HEK293 (cell line): ENCODE measurements around the gene GPC2.

Source experiments
- FEZF1 ChIP-seq: fragments of 450-650 bp; formaldehyde crosslinking; IDR thresholded peaks from 2 replicates; pipeline ENCODE4 v1.5.1; 2016; ENCODE audit warnings: missing biosample characterization, missing genetic modification characterization
- GFI1B ChIP-seq: fragments of 450-650 bp; formaldehyde crosslinking; IDR thresholded peaks from 2 replicates; pipeline ENCODE4 v1.5.1; 2016; ENCODE audit warnings: missing biosample characterization, missing genetic modification characterization
- GLI2 ChIP-seq: fragments of 450-650 bp; formaldehyde crosslinking; IDR thresholded peaks from 2 replicates; pipeline ENCODE4; 2017; ENCODE audit warnings: missing biosample characterization, missing genetic modification characterization, low read depth, borderline replicate concordance
- GLI4 ChIP-seq: fragments of 450-650 bp; formaldehyde crosslinking; IDR thresholded peaks from 2 replicates; pipeline ENCODE4 v1.5.1; 2016; ENCODE audit warnings: missing biosample characterization, missing genetic modification characterization
- GLIS2 ChIP-seq: fragments of 450-650 bp; formaldehyde crosslinking; IDR thresholded peaks from 2 replicates; pipeline ENCODE4 v1.5.1; 2016; ENCODE audit warnings: missing biosample characterization, missing genetic modification characterization
- INSM2 ChIP-seq: fragments of 450-650 bp; formaldehyde crosslinking; IDR thresholded peaks from 2 replicates; pipeline ENCODE4 v1.5.1; 2016; ENCODE audit warnings: missing biosample characterization, missing genetic modification characterization
- MEIS1 ChIP-seq: sonication (generic); formaldehyde crosslinking; IDR thresholded peaks from 2 replicates; pipeline ENCODE4 v1.8.1; 2022; ENCODE audit warnings: missing genetic modification reagents, mild to moderate bottlenecking, borderline replicate concordance
- MYNN ChIP-seq: fragments of 450-650 bp; formaldehyde crosslinking; IDR thresholded peaks from 2 replicates; pipeline ENCODE4 v1.5.1; 2016; ENCODE audit warnings: missing biosample characterization, missing genetic modification characterization, borderline replicate concordance
- PBX3 ChIP-seq: sonication (generic); formaldehyde crosslinking; IDR thresholded peaks from 2 replicates; pipeline ENCODE4 v1.8.1; 2022; ENCODE audit warnings: mild to moderate bottlenecking, moderate library complexity, missing genetic modification reagents
- SCRT2 ChIP-seq: fragments of 450-650 bp; formaldehyde crosslinking; IDR thresholded peaks from 2 replicates; pipeline ENCODE4 v1.5.1; 2016; ENCODE audit warnings: missing biosample characterization, missing genetic modification characterization
- YY1 ChIP-seq: fragments of 450-650 bp; formaldehyde crosslinking; IDR thresholded peaks from 2 replicates; pipeline ENCODE4 v1.5.1; 2018; ENCODE audit warnings: missing biosample characterization, missing genetic modification characterization
- ZBTB1 ChIP-seq: fragments of 450-650 bp; formaldehyde crosslinking; IDR thresholded peaks from 2 replicates; pipeline ENCODE4 v1.5.1; 2016; ENCODE audit warnings: missing biosample characterization, missing genetic modification characterization
- ZBTB8A ChIP-seq: fragments of 450-650 bp; formaldehyde crosslinking; IDR thresholded peaks from 2 replicates; pipeline ENCODE4 v1.5.1; 2016; ENCODE audit warnings: missing biosample characterization, missing genetic modification characterization
- ZNF211 ChIP-seq: fragments of 450-650 bp; formaldehyde crosslinking; IDR thresholded peaks from 2 replicates; pipeline ENCODE4 v1.5.1; 2016; ENCODE audit warnings: low read depth, missing biosample characterization, missing genetic modification characterization
- ZNF416 ChIP-seq: fragments of 450-650 bp; formaldehyde crosslinking; IDR thresholded peaks from 2 replicates; pipeline ENCODE4 v1.5.1; 2016; ENCODE audit warnings: missing biosample characterization, missing genetic modification characterization
- ZNF426 ChIP-seq: fragments of 450-650 bp; formaldehyde crosslinking; IDR thresholded peaks from 2 replicates; pipeline ENCODE4 v1.5.1; 2017; ENCODE audit warnings: missing biosample characterization, missing genetic modification characterization, mild to moderate bottlenecking, inconsistent platforms, moderate library complexity
- ZNF433 ChIP-seq: fragments of 450-650 bp; formaldehyde crosslinking; IDR thresholded peaks from 2 replicates; pipeline ENCODE4 v1.5.1; 2016; ENCODE audit warnings: missing biosample characterization, missing genetic modification characterization, low read depth
- ZNF473 ChIP-seq: fragments of 450-650 bp; formaldehyde crosslinking; IDR thresholded peaks from 2 replicates; pipeline ENCODE4 v1.5.1; 2017; ENCODE audit warnings: missing biosample characterization, missing genetic modification characterization
- ZNF610 ChIP-seq: fragments of 450-650 bp; formaldehyde crosslinking; IDR thresholded peaks from 2 replicates; pipeline ENCODE4 v1.5.1; 2016; ENCODE audit warnings: missing biosample characterization, missing genetic modification characterization, borderline replicate concordance
- ZNF626 ChIP-seq: fragments of 450-650 bp; sonication (Bioruptor Pico); formaldehyde crosslinking; IDR thresholded peaks from 2 replicates; pipeline ENCODE4 v1.5.1; 2018; ENCODE audit warnings: missing biosample characterization, missing genetic modification characterization, inconsistent platforms
- ZNF670 ChIP-seq: fragments of 450-650 bp; formaldehyde crosslinking; IDR thresholded peaks from 2 replicates; pipeline ENCODE4 v1.5.1; 2016; ENCODE audit warnings: missing biosample characterization, missing genetic modification characterization, low read depth
- ZNF707 ChIP-seq: fragments of 450-650 bp; formaldehyde crosslinking; IDR thresholded peaks from 2 replicates; pipeline ENCODE4 v1.5.1; 2016; ENCODE audit warnings: missing biosample characterization, missing genetic modification characterization
- ZNF747 ChIP-seq: fragments of 450-650 bp; formaldehyde crosslinking; IDR thresholded peaks from 2 replicates; pipeline ENCODE4 v1.5.1; 2016; ENCODE audit warnings: missing biosample characterization, missing genetic modification characterization
- ZSCAN23 ChIP-seq: fragments of 450-650 bp; formaldehyde crosslinking; IDR thresholded peaks from 2 replicates; pipeline ENCODE4 v1.5.1; 2016; ENCODE audit warnings: missing biosample characterization, missing genetic modification characterization
- ZSCAN5A ChIP-seq: fragments of 450-650 bp; formaldehyde crosslinking; IDR thresholded peaks from 2 replicates; pipeline ENCODE4 v1.5.1; 2016; ENCODE audit warnings: missing biosample characterization, missing genetic modification characterization
- TF ChIP-seq, protein P1 (sequence below): fragments of 450-650 bp; formaldehyde crosslinking; IDR thresholded peaks from 2 replicates; pipeline ENCODE4 v1.5.1; 2016; ENCODE audit warnings: missing biosample characterization, missing genetic modification characterization
- TF ChIP-seq, protein P2 (sequence below): fragments of 450-650 bp; formaldehyde crosslinking; IDR thresholded peaks from 2 replicates; pipeline ENCODE4 v1.5.1; 2016; ENCODE audit warnings: missing biosample characterization, missing genetic modification characterization
- TF ChIP-seq, protein P3 (sequence below): fragments of 450-650 bp; formaldehyde crosslinking; IDR thresholded peaks from 2 replicates; pipeline ENCODE4 v1.5.1; 2016; ENCODE audit warnings: missing biosample characterization, missing genetic modification characterization

GPC2 gene

DNA sequence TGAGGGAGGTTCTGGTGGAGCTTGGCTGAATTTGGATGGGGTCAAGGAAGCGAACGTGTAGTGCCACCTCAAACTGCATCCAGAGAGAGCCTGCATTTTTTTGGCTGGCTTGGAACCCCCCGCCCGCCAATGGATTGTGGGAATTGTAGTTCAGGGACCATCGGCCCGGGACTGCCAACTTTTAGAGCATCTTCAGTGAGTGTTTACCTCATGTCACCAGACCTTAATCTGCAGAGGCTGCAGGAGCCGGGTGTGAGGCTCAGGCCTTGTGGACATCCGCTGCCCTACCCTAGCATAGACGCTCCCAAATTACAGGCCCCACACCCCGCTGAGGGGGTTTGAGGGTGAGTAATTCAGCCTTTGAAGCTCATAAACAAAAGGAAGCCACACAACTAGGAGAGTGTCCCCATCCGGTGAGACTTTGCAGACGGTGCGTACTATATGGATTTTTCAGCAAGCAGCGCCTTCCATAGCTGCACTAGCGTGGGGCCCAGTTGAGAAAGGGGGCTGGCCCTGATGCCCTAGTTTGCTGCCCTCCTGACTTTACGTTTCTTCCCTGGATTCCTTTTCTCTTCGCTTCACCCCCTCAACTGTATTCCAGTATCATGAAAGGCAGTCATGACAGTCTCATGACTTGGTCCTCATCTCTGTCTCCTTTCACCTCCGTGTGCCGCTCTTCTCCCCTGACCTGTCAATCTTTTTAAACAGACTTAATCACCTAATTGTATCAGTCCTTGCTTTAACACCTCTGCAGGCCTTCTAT, 57.0 kb downstream of the GPC2 start (continued):
- TF ChIP-seq ZNF473 (tag by site-specific recombination) (no peak), ZSCAN23 (no peak), ZNF747 (tag by site-specific recombination) (no peak), MEIS1 (CRISPR knock-in tag) (no peak), ZNF610 (tag by site-specific recombination) (no peak), ZNF670 (tag by site-specific recombination) (no peak), ZBTB8A (tag by site-specific recombination) (no peak; the same call in 1 of the 2 replicates), ZSCAN5A (tag by site-specific recombination) (no peak), FEZF1 (tag by site-specific recombination) (no peak), INSM2 (tag by site-specific recombination) (peak; percentile 70; the same call in 1 of the 2 replicates), ZNF626 (no peak), YY1 (tag by site-specific recombination) (no peak), GLIS2 (tag by site-specific recombination) (no peak; the same call in 1 of the 2 replicates), ZBTB1 (tag by site-specific recombination) (no peak), GFI1B (tag by site-specific recombination) (no peak), ZNF433 (tag by site-specific recombination) (no peak), ZNF707 (tag by site-specific recombination) (no peak), PBX3 (CRISPR knock-in tag) (no peak), ZNF211 (tag by site-specific recombination) (no peak), GLI2 (tag by site-specific recombination) (no peak), ZNF416 (tag by site-specific recombination) (no peak), GLI4 (tag by site-specific recombination) (no peak), ZNF426 (tag by site-specific recombination) (no peak), SCRT2 (tag by site-specific recombination) (no peak), MYNN (no peak)
- TF ChIP-seq, protein P1, sequence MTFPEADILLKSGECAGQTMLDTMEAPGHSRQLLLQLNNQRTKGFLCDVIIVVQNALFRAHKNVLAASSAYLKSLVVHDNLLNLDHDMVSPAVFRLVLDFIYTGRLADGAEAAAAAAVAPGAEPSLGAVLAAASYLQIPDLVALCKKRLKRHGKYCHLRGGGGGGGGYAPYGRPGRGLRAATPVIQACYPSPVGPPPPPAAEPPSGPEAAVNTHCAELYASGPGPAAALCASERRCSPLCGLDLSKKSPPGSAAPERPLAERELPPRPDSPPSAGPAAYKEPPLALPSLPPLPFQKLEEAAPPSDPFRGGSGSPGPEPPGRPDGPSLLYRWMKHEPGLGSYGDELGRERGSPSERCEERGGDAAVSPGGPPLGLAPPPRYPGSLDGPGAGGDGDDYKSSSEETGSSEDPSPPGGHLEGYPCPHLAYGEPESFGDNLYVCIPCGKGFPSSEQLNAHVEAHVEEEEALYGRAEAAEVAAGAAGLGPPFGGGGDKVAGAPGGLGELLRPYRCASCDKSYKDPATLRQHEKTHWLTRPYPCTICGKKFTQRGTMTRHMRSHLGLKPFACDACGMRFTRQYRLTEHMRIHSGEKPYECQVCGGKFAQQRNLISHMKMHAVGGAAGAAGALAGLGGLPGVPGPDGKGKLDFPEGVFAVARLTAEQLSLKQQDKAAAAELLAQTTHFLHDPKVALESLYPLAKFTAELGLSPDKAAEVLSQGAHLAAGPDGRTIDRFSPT (tag by site-specific recombination): peak; percentile 22; the same call in 1 of the 2 replicates
- TF ChIP-seq, protein P2, sequence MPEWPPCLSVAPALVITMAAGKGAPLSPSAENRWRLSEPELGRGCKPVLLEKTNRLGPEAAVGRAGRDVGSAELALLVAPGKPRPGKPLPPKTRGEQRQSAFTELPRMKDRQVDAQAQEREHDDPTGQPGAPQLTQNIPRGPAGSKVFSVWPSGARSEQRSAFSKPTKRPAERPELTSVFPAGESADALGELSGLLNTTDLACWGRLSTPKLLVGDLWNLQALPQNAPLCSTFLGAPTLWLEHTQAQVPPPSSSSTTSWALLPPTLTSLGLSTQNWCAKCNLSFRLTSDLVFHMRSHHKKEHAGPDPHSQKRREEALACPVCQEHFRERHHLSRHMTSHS (tag by site-specific recombination): no peak
- TF ChIP-seq, protein P3, sequence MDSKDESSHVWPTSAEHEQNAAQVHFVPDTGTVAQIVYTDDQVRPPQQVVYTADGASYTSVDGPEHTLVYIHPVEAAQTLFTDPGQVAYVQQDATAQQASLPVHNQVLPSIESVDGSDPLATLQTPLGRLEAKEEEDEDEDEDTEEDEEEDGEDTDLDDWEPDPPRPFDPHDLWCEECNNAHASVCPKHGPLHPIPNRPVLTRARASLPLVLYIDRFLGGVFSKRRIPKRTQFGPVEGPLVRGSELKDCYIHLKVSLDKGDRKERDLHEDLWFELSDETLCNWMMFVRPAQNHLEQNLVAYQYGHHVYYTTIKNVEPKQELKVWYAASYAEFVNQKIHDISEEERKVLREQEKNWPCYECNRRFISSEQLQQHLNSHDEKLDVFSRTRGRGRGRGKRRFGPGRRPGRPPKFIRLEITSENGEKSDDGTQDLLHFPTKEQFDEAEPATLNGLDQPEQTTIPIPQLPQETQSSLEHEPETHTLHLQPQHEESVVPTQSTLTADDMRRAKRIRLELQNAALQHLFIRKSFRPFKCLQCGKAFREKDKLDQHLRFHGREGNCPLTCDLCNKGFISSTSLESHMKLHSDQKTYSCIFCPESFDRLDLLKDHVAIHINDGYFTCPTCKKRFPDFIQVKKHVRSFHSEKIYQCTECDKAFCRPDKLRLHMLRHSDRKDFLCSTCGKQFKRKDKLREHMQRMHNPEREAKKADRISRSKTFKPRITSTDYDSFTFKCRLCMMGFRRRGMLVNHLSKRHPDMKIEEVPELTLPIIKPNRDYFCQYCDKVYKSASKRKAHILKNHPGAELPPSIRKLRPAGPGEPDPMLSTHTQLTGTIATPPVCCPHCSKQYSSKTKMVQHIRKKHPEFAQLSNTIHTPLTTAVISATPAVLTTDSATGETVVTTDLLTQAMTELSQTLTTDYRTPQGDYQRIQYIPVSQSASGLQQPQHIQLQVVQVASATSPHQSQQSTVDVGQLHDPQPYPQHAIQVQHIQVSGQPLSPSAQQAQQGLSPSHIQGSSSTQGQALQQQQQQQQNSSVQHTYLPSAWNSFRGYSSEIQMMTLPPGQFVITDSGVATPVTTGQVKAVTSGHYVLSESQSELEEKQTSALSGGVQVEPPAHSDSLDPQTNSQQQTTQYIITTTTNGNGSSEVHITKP: peak; percentile 97
